Putamen (tissue), 1 donor: ENCODE measurements around the gene PLAAT5.
"Not testable (repeated sequence)": the region's sequence is repeated elsewhere in the genome, so short reads cannot be mapped to it uniquely, and the experiment has no call there.

Experiments used
- DNase-seq: peaks from one replicate; pipeline ENCODE4 v3.0.0-alpha.2; 2016; ENCODE audit warnings: low spot score

PLAAT5 gene

DNA sequence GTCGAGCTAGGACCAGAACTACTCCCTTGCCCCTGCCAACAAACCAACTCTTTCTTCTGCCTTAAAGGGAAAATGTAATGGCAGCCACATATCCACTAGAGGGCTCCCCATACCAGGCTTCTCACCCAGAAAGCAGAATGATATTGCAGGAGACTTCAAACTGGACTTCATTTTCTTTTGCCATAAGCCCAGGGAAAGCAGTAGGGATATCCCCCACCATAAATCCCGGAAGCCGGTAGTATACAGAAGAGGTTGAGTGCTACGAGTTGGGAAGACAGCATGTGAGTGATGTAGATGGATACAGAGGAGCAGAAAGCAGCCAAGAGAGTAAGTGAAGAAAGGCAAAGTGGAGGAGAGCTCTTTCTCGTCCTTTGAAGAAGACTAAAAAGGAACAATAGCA is 12.1 kb downstream of the PLAAT5 start:
- DNase-seq: peak; percentile 78

DNA sequence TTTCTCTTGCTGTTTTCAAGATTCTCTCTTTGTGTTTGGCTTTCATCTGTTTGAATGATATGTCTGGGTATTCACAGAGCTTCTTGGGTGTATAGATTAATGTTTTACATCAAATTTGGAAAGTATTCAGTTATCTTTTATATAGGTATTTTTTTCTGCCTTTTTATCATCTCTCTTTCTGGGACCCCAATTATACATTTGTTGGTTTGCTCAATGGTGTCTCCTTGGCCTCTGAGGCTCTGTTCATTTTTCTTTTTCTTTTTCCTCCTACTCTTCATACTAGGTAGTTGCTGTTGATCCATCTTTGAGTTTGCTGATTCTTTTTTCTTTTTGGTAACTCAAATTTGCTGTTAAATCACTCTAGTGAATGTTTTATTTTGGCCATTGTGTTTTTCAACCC is 14.3 kb downstream of the PLAAT5 start:
- no peak for DNase-seq

DNA sequence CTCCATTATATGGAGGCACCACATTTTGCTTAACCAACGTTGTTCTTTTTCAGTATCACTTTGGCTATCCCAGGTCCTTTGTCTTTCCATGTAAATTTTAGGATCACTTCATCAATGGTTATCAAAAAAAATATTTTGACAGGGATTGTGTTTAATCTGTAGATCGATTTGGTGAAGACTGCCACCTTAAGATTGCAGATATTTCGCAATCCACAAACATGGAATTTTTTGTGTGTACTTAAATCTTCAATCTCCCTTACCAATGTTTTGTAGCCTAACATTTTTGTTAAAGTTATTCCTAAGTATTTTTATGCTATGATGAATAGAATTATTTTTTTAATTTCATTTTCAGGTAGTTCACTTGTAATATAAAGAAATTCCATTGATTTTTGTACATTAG is 18.6 kb downstream of the PLAAT5 start:
- no peak for DNase-seq

DNA sequence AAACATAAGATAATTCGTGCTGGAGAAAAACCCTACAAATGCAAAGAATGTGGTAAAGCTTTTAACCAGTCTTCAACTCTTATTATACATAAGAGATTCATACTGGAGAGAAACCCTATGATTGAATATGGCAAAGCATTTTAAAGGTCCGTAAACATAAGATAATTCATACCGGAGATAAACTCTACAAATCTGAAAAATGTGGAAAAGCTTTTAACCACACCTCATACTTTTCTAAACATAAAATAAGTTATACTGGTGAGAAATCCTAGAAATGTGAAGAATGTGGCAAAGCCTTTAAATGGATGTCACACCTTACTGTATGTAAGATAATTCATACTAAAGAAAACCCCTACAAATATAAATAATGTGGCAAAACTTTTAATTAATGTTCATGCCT is 20.7 kb downstream of the PLAAT5 start:
- no peak for DNase-seq

DNA sequence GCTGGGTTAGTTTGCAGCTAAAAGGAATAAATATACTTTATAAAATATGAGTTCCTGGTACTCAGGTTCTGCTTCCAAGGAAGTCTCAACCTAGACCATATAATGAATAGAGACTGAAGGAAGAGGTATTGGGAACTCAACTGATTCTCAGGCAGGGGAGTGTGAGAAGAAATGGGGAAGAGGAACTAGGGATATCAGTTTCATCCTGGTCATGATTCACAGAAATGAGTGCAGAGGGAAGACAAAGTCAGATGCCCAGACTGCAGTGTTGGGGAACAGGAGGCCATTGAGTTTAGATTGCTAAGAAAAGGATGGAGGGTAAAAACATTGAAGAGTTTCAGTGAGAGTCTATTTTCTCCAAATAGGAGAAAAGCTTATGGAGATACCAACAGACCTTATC is 28.8 kb downstream of the PLAAT5 start:
- DNase-seq: no peak

DNA sequence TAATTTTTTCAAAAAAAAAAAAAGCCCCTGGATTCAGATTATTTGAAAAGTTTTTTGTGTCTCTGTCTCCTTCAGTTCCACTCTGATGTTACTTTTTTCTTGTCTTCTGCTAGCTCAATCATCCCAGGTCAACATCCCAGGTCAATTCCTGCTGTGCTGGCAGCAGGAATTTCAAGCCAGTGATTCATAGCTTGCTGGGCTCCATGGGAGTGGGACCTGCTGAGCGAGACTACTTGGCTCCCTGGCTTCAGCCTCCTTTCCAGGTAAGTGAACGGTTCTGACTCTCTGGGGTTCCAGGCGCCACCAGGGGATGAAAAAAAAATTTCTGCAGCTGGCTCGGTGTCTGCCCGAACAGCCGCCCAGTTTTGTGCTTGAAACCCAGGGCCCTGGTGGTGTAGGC is 31.4 kb downstream of the PLAAT5 start:
- no peak for DNase-seq

DNA sequence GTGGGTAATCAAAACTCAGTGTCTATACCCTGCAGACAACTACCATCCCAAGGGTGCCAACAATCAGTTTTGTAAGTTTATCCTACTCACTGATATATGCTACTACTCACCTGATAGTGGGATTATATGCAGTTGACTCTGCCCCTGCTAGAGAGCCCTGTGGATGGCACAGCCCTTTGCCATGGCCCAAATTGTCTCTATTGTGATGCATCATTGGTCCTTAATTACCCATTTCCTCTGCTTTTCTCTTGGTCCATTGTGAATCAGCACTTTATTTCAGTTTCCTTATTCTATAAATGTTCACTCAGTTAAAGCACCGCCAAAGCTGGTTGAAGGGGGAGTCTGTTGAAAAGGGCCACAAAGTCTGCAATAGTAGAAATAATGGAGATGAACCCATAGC is 42.3 kb downstream of the PLAAT5 start:
- no peak for DNase-seq

DNA sequence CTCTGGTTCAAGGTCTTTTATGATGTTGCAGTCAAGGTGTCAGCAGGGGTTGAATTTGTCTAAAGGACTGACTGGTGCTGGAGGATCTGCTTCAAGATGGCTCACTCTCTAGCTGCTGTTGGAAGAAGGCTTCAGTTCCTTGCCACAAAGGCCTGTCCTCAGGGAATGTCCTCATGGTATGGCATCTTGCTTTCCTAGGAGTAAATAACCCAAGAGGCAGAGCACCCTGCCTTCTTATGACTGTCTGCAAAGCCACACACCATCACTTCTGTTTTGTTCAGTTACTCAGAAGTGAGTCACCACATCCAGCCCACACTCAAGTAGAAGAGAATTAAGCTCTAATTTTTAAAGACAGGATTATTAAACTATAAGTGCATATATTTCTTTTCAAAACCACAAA is 45.2 kb downstream of the PLAAT5 start:
- DNase-seq: peak; percentile 35

DNA sequence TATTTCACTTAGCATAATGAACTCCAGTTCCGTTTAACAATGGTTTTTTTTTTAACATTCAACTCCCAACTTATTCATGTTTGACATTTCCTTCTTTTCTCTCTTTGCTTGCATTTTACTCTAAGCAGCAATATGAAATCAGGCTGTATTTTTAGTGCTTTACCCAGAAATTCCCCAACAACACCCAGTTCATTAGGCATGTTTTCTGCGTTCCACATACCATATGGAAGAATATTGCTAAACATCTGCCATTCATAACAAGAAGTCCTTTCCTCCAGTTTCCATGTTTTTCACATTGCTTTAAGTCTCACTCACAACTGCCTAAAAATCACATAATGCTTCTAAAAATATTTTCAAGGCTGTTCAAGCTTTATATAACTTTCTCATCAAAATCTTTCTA is 45.8 kb downstream of the PLAAT5 start:
- DNase-seq: no peak

DNA sequence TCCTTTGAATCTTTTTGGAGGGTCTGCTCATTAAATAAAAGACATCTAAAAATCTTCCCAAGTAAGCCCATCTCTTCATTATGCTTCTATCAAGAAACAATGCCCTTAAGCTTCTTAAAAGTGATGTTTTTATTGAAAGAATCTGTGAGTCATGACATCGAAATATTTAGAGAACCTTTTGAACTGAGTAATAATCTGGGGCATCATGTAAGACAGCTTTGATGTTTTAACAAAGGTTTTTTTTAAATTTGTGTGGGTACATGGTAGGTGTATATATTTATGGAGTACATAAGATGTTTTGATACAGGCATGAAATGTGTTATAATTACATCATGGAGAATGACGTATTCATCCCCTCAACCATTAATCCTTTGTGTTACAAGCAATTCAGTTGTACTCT is 46.8 kb downstream of the PLAAT5 start:
- peak; percentile 18 for DNase-seq

DNA sequence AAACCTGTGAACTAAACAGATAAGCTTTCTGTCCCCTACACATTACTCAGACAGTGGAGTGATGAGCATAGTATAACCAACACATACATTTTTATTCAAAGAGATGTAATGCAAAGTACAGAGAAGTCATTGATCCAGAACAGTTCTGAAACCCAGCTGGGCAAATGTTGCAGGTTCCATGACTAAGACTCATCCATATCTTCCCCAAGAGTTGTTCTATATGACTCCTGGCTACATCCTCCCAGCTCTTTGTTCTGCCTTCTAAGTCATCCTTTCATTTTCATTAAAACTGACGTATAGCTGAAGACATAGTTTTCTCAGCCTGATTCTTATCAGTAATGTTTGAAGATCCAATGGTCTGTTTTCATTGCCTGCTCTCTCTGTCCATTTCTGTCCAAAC is 47.3 kb downstream of the PLAAT5 start:
- DNase-seq: no peak

DNA sequence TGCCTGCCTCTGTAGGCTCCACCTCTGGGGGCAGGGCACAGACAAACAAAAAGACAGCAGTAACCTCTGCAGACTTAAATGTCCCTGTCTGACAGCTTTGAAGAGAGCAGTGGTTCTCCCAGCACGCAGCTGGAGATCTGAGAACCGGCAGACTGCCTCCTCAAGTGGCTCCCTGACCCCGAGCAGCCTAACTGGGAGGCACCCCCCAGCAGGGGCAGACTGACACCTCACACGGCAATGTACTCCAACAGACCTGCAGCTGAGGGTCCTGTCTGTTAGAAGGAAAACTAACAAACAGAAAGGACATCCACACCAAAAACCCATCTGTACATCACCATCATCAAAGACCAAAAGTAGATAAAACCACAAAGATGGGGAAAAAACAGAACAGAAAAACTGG is 55.1 kb downstream of the PLAAT5 start:
- not testable (repeated sequence) for DNase-seq

DNA sequence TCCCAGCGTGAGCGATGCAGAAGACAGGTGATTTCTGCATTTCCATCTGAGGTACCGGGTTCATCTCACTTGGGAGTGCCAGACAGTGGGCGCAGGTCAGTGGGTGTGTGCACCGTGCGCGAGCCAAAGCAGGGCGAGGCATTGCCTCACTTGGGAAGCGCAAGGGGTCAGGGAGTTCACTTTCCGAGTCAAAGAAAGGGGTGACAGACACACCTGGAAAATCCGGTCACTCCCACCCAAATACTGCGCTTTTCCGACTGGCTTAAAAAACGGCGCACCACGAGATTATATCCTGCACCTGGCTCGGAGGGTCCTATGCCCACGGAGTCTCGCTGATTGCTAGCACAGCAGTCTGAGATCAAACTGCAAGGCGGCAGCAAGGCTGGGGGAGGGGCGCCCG is 55.6 kb downstream of the PLAAT5 start:
- not testable (repeated sequence) for DNase-seq

DNA sequence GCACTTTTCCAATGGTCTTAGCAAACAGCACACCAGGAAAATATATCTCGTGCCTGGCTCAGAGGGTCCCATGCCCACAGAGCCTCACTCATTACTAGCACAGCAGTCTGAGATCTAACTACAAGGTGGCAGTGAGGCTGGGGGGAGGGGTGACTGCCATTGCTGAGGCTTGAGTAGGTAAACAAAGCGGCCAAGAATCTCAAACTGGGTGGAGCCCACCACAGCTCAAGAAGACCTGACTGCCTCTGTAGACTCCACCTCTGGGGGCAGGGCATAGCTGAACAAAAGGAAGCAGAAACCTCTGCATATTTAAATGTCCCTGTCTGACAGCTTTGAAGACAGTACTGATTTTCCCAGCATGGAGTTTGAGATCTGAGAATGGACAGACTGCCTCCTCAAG is 60.2 kb downstream of the PLAAT5 start:
- not testable (repeated sequence) for DNase-seq

DNA sequence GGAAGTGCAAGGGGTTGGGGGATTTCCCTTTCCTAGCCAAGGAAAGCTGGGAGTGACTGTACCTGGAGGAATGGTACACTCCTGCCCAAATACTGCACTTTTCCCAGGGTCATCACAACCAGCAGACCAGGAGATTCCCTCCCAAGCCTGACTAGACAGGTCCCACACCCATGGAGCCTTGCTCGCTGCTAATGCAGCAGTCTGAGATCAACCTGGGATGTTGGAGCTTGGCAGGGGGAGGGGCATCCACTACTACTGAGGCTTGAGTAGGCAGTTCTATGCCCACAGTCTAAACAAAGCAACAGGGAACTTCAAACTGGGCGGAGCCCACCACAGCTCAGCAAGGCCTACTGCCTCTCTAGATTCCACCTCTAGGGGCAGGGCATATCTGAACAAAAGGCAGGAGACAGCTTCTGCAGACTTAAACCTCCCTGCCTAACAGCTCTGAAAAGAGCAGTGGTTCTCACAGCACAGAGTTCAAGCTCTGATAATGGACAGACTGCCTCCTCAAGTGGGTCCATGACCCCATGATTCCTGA is 62.9 kb downstream of the PLAAT5 start:
- DNase-seq: no peak

DNA sequence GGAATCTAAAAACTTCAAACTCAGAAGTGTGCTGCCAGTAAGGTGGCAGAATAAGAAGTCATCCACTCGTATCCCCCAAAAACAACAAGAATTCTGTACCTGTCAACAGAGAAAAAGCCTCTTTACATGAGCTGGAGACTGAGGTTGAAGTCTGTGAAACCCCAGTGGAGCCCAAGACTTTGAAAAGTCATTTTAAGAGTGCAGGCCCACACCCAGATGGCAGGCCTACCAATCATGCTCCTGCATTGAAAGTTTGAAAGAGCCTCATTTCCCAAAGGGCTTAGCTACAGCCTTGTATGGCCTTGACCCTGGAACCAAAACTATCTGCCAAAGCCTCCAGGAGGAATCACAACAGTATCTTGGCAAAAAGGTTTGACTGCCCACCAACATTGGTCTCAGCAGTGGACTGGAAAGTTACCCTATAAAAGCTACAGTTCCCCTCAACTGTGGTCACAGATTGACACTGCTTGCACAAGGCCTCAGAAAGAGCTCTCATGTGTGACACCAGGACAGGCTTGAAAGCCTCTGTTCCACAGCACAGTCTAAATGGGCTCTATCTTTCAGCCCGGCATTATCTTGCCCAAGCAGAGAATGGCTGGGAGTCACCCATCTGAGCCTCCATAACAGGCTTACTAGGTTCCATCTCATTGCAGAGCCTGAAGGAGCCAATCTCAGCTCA is 73.7 kb downstream of the PLAAT5 start:
- no peak for DNase-seq
